ENCODE results near the gene OSCP1.
A peak's percentile ranks its signal among the peaks of the same experiment; 100 is the strongest.

OSCP1 gene

DNA sequence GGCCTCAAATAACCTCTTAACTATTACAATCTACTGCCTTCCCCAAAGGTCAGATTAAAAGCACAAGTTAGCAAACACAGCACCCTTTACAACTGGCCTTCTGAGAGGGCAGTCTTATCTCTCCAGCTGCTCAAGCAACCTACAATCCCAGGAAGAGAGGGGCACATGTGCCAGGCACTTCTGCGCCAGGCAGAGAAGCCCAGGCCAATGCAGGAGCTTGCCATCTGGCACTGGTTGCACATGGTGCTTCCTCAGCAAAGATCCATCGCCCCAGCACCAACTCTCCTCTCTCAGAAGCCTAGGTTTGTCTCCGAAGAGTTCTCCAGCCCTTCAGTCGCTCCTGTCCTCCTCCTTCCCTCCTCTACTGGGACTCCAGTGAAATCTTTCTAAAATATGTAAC, 67.0 kb downstream of the OSCP1 start:
- DNase-seq (ENCODE audit: low spot score), result no peak

DNA sequence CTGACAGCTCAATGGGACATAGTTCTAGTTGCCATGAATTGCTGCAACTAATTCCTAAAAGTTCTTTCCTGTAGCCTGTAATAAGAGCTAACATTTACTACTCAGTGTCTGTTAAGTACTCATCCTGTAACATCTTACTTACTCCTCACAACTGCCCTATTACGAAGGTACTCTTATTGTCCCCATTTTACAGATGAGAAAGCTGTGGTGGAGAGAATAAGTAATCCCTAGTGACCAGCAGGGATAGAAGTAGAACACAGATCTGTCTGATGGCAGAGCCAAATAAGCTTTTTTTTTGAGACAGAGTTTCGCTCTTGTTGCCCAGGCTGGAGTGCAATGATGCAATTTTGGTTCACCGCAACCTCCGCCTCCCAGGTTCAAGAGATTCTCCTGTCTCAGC, 67.6 kb downstream of the OSCP1 start:
- no peak for DNase-seq (ENCODE audit: low spot score)

DNA sequence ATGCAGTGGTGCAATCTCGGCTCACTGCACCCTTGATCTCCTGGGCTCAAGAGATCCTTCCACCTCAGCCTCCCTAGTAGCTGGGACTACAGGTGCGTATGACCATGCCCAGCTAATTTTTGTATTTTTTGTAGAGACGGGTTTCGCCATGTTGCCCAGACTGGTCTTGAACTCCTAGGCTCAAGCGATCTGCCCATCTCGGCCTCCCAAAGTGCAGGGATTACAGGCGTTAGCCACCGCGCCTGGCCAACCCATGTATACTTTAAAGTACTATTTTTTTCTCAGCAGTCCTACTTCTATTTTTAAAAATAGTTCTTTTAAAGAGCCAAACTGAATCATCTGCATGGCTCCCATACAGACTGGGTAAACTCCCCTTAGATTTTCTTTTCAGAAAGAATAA, 68.0 kb downstream of the OSCP1 start:
- no peak for DNase-seq (ENCODE audit: low spot score)

DNA sequence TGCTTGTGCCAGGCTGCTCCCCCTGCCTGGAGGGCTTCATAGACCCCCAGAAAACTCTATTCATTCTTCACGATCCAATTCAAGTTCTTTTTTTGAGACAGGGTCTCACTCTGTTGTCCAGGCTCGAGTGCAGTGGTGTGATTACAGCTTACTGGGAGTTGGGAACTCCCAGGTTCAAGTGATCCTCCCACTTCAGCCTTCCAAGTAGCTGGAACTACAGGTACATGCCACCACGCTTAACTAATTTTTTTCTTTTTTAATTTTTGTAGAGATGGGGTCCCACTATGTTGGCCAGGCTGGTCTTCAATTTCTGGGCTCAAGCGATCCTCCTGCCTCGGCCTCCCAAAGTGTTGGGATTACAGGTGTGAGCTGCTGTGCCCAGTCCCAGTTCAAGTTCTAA, 68.8 kb downstream of the OSCP1 start:
- no peak for DNase-seq (ENCODE audit: low spot score)

DNA sequence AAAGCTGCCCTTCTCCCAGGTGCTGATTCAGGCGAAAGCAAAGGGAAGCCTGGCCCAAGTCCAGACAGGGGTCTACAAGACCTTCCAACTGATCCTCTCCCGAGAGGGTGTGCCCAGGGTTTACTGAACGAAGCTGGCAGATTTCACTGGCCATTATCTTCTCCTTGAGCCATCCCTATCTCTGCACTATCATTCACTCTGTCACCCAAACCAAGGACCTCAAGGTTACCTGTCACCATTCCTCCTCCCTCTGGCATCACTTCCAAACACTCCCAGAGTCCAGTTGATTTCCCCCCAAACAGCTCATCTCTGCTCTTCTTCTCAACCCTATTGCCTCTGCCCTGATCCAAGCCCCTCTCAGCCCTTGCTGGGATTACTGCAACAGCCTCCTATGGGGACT, 69.5 kb downstream of the OSCP1 start:
- DNase-seq (ENCODE audit: low spot score), result no peak

DNA sequence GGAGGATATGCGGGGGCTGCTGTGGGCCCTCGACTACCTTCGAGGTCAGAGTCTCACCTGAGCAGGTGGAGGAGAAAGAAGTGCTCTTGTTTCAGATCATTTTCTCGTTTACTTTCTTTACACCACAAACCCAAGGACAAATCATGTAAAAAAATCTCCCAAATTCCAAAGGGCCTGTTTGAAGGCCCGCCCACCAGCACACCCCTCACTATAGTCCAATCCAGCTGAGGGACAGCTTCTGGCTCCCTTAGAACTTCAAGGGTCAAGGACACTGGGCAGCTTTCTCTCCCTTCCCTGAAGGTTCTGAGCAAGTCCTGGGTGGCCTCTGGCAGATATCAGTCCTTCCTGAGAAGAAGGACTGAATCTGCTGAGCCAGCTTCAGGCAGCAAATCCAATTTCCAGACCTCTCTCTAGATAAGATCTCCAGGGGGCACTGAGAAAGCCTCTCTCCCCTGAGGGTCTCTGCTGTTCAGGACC, 70.1 kb downstream of the OSCP1 start:
- peak; percentile 40 for DNase-seq (ENCODE audit: low spot score)

DNA sequence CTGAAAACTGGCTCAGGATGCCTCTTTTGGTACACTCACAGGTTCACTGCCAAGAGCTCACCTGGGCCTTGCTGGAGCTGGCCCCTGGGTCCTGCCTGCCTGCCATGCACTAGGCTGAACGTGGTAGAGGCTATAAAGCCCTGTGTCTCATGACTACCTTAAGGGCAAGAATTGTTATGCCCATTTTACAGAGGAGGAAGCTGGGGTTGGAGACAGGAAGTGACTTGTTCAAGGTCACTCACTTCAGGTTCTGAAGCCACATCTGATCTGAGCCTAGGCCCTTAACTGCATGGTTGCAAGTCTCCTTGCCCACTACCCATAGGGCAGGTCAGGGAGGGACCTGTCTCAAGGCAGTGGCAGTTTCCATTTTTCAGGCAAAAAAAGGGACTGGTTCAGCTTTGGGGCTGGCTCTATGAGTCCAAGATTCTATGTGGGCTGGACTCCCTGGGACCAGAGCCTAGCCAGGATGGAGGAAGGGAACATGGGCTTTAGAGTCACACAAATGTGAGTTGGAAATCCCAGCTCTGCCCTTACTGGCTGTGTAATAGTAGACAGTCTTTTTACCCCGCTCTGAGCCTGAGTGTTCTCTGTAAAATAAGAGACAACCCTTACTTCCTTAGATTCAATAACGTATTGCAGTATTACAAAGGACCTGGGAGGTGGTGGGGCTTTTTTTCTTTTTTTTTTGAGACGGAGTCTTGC, 72.3 kb downstream of the OSCP1 start:
- no peak for DNase-seq (ENCODE audit: low spot score)

DNA sequence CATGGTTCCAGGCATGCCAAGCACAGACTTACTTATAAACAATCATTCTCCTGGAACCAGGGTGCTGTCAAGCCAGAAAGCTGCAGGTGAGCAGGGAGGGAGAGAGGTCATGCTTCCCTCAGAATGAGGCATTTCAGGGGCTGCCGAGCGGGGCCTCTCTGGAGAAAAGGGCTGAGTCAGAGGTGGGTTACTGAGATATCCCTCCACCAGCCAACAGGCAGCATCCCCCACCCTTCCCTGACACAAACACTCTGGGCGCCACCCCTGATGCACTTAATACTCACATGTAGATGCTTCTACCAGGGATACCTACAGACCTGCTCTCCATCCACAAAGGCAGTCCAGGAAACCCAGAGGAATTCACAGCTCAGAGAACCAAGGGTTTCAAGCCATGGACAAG, 77.6 kb downstream of the OSCP1 start:
- DNase-seq (ENCODE audit: low spot score), result no peak

DNA sequence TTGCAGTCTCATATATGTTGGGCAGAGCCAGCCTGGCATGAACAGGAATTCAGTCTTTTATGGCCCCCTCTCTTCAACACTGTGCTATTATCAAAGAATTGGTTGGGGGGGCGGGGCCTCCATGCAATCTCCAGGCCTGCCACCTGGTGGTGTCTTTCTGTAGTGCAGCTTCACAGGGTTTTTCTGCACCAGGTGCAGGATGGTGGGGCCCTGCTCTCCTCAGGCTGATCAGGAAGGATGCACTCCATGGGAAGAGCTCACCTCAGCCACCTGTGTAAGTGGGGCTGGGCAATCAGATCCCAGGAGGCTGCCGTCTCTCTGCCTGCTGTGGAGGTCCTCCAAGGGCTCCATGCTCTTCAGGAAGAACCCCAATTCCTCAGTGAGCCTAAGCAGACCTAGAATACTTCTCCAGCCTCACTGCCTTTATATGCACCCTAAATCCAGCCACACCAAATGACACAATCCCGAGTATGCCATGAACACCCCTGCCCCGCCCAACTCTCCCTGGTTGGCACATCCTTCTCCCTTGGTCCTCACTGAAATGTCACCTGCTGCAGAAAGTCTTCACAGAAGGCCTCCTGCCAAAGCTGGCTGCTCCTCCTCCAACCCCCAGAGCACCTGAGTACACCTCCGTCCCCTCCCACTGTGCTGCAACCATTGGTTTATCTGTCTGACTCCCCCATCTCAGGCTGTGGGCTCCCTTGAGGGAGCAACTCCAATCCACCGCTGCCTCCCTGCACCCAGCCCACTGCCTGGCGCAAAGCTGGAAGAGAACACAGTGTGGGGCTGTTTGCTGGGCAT, 81.0 kb downstream of the OSCP1 start:
- peak; percentile 58 for DNase-seq (ENCODE audit: low spot score)

Small RNAs within 50 kb of the gene (small RNA-seq; reads per million reads assigned to genes)
- gene RNU4-27P (0.04 to 0.08 reads per million in 2 experiments), gene SNORA63C (0.04 to 0.05 reads per million in 2 experiments)

Data from SK-N-DZ (cell line).